H1 (cell line): ENCODE data around the gene GPC6. TPM values are rescaled to one million over a fixed set of nuclear protein-coding genes. Genes with fewer than 3 reads are reported as not detected.

Experiments used
- CTCF ChIA-PET: fragments of 300-600 bp; sonication (Branson Sonifier 250); formaldehyde crosslinking; loops from one replicate; lab custom pipeline; 2021; ENCODE audit not compliant: partially characterized antibody; lab: Charles Lee
- POLR2A ChIA-PET: fragments of 300-600 bp; sonication (Branson Sonifier 250); formaldehyde crosslinking; loops from one replicate; lab custom pipeline; 2021; ENCODE audit warnings: inconsistent platforms; ENCODE audit not compliant: partially characterized antibody; lab: Charles Lee
- DNase-seq, 2 experiments: peaks; one replicate each; pipeline versions ENCODE4 v3.0.0 to v3.0.0-alpha.2; 2010 to 2022; ENCODE audit warnings: low spot score in 2 of 2, low read depth in 1 of 2, mixed read lengths in 1 of 2
- FAIRE-seq: peaks from 2 replicates; lab custom pipeline; 2011; peaks lifted over from hg19 to GRCh38; lab: Jason Lieb, UNC
- H2AFZ ChIP-seq: 2 replicates; pipeline ENCODE4 v1.8.1; 2012; ENCODE audit warnings: low read length, inconsistent platforms
- H2AK5ac ChIP-seq: 2 replicates; pipeline ENCODE4 v1.6.1; 2013; ENCODE audit warnings: low read depth, low read length
- H2BK120ac ChIP-seq: replicated peaks from 2 replicates; pipeline ENCODE3; 2013; ENCODE audit warnings: low read depth, low read length, inconsistent platforms
- H2BK12ac ChIP-seq: 2 replicates; pipeline ENCODE4 v1.6.1; 2013; ENCODE audit warnings: low read depth, low read length
- H2BK15ac ChIP-seq: 2 replicates; pipeline ENCODE4 v1.6.1; 2013; ENCODE audit warnings: low read length
- H2BK20ac ChIP-seq: 2 replicates; pipeline ENCODE4 v1.6.1; 2013; ENCODE audit warnings: low read length
- H2BK5ac ChIP-seq: 2 replicates; pipeline ENCODE4 v1.6.1; 2013; ENCODE audit warnings: low read depth, low read length
- H3K14ac ChIP-seq: 2 replicates; pipeline ENCODE4 v1.6.1; 2013; ENCODE audit warnings: inconsistent platforms; ENCODE audit not compliant: insufficient read length
- H3K18ac ChIP-seq: 2 replicates; pipeline ENCODE4 v1.6.1; 2013; ENCODE audit warnings: low read length; ENCODE audit errors: extremely low read depth
- H3K23ac ChIP-seq: 2 replicates; pipeline ENCODE4 v1.6.1; 2013; ENCODE audit warnings: inconsistent platforms; ENCODE audit not compliant: insufficient read length
- H3K23me2 ChIP-seq: 2 replicates; pipeline ENCODE4 v1.6.1; 2013; ENCODE audit warnings: low read depth, low read length
- H3K27ac ChIP-seq: 2 replicates; pipeline ENCODE4 v1.6.1; 2011; ENCODE audit warnings: low read depth, low read length, inconsistent platforms
- H3K27me3 ChIP-seq, 4 experiments: replicated peaks in 1 of 4; 1 replicate in 1 of 4; 2 replicates in 3 of 4; pipeline versions ENCODE4 v1.6.1 to v1.8.1; 2011 to 2013; ENCODE audit warnings: low read length in 3 of 4, mild to moderate bottlenecking in 3 of 4, inconsistent platforms in 2 of 4, mixed read lengths in 2 of 4, moderate library complexity in 1 of 4; ENCODE audit not compliant: control insufficient read depth in 3 of 4, insufficient read depth in 3 of 4; ENCODE audit errors: extremely low read depth in 1 of 4
- H3K36me3 ChIP-seq, 4 experiments: 2 replicates each; pipeline versions ENCODE4 v1.6.1 to v1.8.1; 2011 to 2013; ENCODE audit warnings: mild to moderate bottlenecking in 4 of 4, low read length in 3 of 4, moderate library complexity in 2 of 4, control low read depth in 1 of 4, inconsistent platforms in 1 of 4; ENCODE audit not compliant: insufficient read depth in 4 of 4, control insufficient read depth in 2 of 4
- H3K4ac ChIP-seq: replicated peaks from 2 replicates; pipeline ENCODE3; 2013; ENCODE audit warnings: low read length, low read depth, mixed read lengths, inconsistent platforms; ENCODE audit not compliant: insufficient read length
- H3K4me1 ChIP-seq, 4 experiments: replicated peaks in 1 of 4; 1 replicate in 1 of 4; 2 replicates in 3 of 4; pipeline versions ENCODE4 v1.6.1 to v1.8.1; 2011 to 2013; ENCODE audit warnings: low read length in 3 of 4, inconsistent platforms in 2 of 4, mixed read lengths in 1 of 4; ENCODE audit not compliant: insufficient read depth in 4 of 4, control insufficient read depth in 3 of 4
- H3K4me2 ChIP-seq, 2 experiments: 2 replicates each; pipeline versions ENCODE4 v1.6.1 to v1.8.1; 2011 to 2013; ENCODE audit warnings: low read depth in 2 of 2, low read length in 2 of 2, control low read depth in 1 of 2, inconsistent platforms in 1 of 2, mild to moderate bottlenecking in 1 of 2; ENCODE audit not compliant: insufficient read depth in 1 of 2
- H3K4me3 ChIP-seq, 4 experiments: fragments of 200-600, 300-600 bp in 1 of 4; sonication (generic), shearing (Covaris generic), sonication (Bioruptor Twin) in 1 of 4; 2 replicates each; pipeline versions ENCODE4 v1.5.1 to v1.8.1; 2011 to 2016; ENCODE audit warnings: low read length in 4 of 4, low read depth in 3 of 4, control low read depth in 2 of 4, inconsistent platforms in 2 of 4, mild to moderate bottlenecking in 2 of 4, mixed read lengths in 1 of 4, moderate library complexity in 1 of 4; ENCODE audit not compliant: insufficient read depth in 2 of 4; ENCODE audit errors: extremely low read depth in 1 of 4
- H3K56ac ChIP-seq: replicated peaks from 2 replicates; pipeline ENCODE3; 2013; ENCODE audit warnings: low read depth, mild to moderate bottlenecking, mixed read lengths, low read length, inconsistent platforms; ENCODE audit not compliant: insufficient read length
- H3K79me1 ChIP-seq: 2 replicates; pipeline ENCODE4 v1.6.1; 2013; ENCODE audit warnings: low read depth, low read length, control low read depth
- H3K79me2 ChIP-seq, 2 experiments: 2 replicates each; pipeline versions ENCODE4 v1.6.1 to v1.8.1; 2012 to 2013; ENCODE audit warnings: low read length in 2 of 2, mild to moderate bottlenecking in 2 of 2, inconsistent platforms in 1 of 2; ENCODE audit not compliant: insufficient read depth in 2 of 2, control insufficient read depth in 1 of 2
- H3K9ac ChIP-seq, 4 experiments: replicated peaks in 1 of 4; 1 replicate in 1 of 4; 2 replicates in 3 of 4; pipeline versions ENCODE4 v1.6.1 to v1.8.1; 2011 to 2013; ENCODE audit warnings: low read depth in 3 of 4, low read length in 3 of 4, control low read depth in 2 of 4, mild to moderate bottlenecking in 2 of 4, moderate library complexity in 2 of 4, inconsistent platforms in 1 of 4; ENCODE audit errors: extremely low read depth in 1 of 4
- H3K9me3 ChIP-seq, 2 experiments: 2 replicates each; pipeline versions ENCODE4 v1.6.1 to v1.8.1; 2012 to 2013; ENCODE audit warnings: mild to moderate bottlenecking in 2 of 2, moderate library complexity in 2 of 2, control low read depth in 1 of 2, inconsistent platforms in 1 of 2, low read depth in 1 of 2, low read length in 1 of 2, mixed read lengths in 1 of 2; ENCODE audit not compliant: insufficient read depth in 2 of 2
- H4K20me1 ChIP-seq, 2 experiments: replicated peaks in 1 of 2; 2 replicates each; pipeline versions ENCODE3 to v1.8.1; 2011 to 2013; ENCODE audit warnings: inconsistent platforms in 2 of 2, low read length in 2 of 2, mild to moderate bottlenecking in 1 of 2; ENCODE audit not compliant: insufficient read depth in 2 of 2, control insufficient read depth in 1 of 2
- H4K5ac ChIP-seq: 2 replicates; pipeline ENCODE4 v1.6.1; 2013; ENCODE audit warnings: low read length, low read depth, mixed read lengths, inconsistent platforms; ENCODE audit not compliant: insufficient read length
- H4K8ac ChIP-seq: 2 replicates; pipeline ENCODE4 v1.8.0; 2013; ENCODE audit warnings: mild to moderate bottlenecking, moderate library complexity, low read length, inconsistent platforms; ENCODE audit not compliant: insufficient read depth; ENCODE audit errors: extremely low read depth
- H4K91ac ChIP-seq: replicated peaks from 2 replicates; pipeline ENCODE3; 2013; ENCODE audit warnings: low read length, mixed read lengths, inconsistent platforms; ENCODE audit not compliant: insufficient read length
- ATF3 ChIP-seq: IDR thresholded peaks from 2 replicates; pipeline ENCODE4 v1.6.1; 2011; ENCODE audit warnings: low read depth, mild to moderate bottlenecking, low read length; ENCODE audit not compliant: insufficient read depth
- BACH1 ChIP-seq: IDR thresholded peaks from 2 replicates; pipeline ENCODE4 v1.6.1; 2012; ENCODE audit warnings: low read length, improper control_type of control experiment
- CEBPB ChIP-seq: IDR thresholded peaks from 2 replicates; pipeline ENCODE4 v1.6.1; 2012; ENCODE audit warnings: low read depth, low read length
- EZH2 ChIP-seq: fragments of 200-600 bp; sonication (generic); IDR thresholded peaks from 2 replicates; pipeline ENCODE4 v1.7.1; 2012; ENCODE audit warnings: low read depth, mild to moderate bottlenecking, moderate library complexity, low read length, inconsistent platforms; ENCODE audit not compliant: severe bottlenecking
- FOSL1 ChIP-seq: IDR thresholded peaks from 2 replicates; pipeline ENCODE4 v1.6.1; 2011; ENCODE audit warnings: mild to moderate bottlenecking, low read depth, low read length, moderate library complexity; ENCODE audit not compliant: insufficient read depth
- RNF2 ChIP-seq: fragments of 200-900, 300-1000 bp; sonication (generic); IDR thresholded peaks from 2 replicates; pipeline ENCODE4 v1.7.1; 2016; ENCODE audit warnings: borderline replicate concordance, low read depth, mild to moderate bottlenecking, antibody characterized with exemption, low read length; ENCODE audit not compliant: poor library complexity, severe bottlenecking; ENCODE audit errors: missing control alignments
- SUZ12 ChIP-seq: fragments of 200-600 bp; sonication (generic); IDR thresholded peaks from 2 replicates; pipeline ENCODE4 v1.6.1; 2012; ENCODE audit warnings: mild to moderate bottlenecking, inconsistent platforms, low read length, moderate library complexity, mixed read lengths
- TEAD4 ChIP-seq: IDR thresholded peaks from 2 replicates; pipeline ENCODE4 v1.6.1; 2012; ENCODE audit warnings: low read depth, low read length, inconsistent platforms, mixed read lengths
- WGBS, 2 experiments: shearing (Covaris generic) in 1 of 2; methylation state at CpG; one replicate each; pipeline versions ENCODE4 v1.1.6 to v1.1.7; 2013 to 2015; ENCODE audit warnings: low lambda C conversion rate in 2 of 2, mixed read lengths in 2 of 2, inconsistent platforms in 1 of 2, low coverage in 1 of 2, missing lambda C conversion rate in 1 of 2; ENCODE audit not compliant: insufficient replicate concordance in 2 of 2, insufficient coverage in 1 of 2, insufficient read length in 1 of 2; ENCODE audit errors: extremely low coverage in 1 of 2, missing lambda C conversion rate in 1 of 2; 5-methylcytosine and 5-hydroxymethylcytosine counted together
- polyA plus RNA-seq, 7 experiments: library from polyadenylated mRNA; depleted of rRNA in 3 of 7; stranded (reverse) in 5 of 7; unstranded in 2 of 7; fragments of >200 nt in 5 of 7; fragments of 200-250 nt in 2 of 7; gene quantifications; 1 replicate in 5 of 7; 2 replicates in 1 of 7; 4 replicates in 1 of 7; pipeline versions ENCODE4 v1.2.1 to v1.2.3, GENCODE V29; 2011 to 2013; ENCODE audit warnings: missing spikeins in 2 of 7, mixed read lengths in 2 of 7
- total RNA-seq: library from RNA; stranded (reverse); fragmentation: NEBNext Ultra II Directional; extraction: Animal tissue kit (Norgen Biotek cat#: 25700); gene quantifications from 2 replicates; pipeline ENCODE4 v1.2.1, GENCODE V29; 2021

The GPC6 gene
- total and polyA plus RNA-seq, 2 of the 8 experiments (the other 6 are each of a cell fraction or from before 2014, with no cell fraction given), result 5.4 to 12.0 TPM

- H2BK15ac ChIP-seq, result no peak overlapping the region
- ChIA-PET POLR2A (no interaction called here), CTCF (no interaction called here)
- no peak overlapping the region for H3K4me3 ChIP-seq
- H3K4me1 ChIP-seq, result no peaks in the 10 kb centered on the region
- 92% methylated on average over 6 of the region's 6 CpGs; no CpG with 5 or more reads in 1 of the 2 experiments for WGBS, 2 experiments
- no peak overlapping the region for H3K56ac ChIP-seq
- no peaks in the 10 kb centered on the region for H3K27me3 ChIP-seq
- H3K9ac ChIP-seq, result no peak overlapping the region
- no peaks in the 10 kb centered on the region for H4K20me1 ChIP-seq
- no peaks in the 10 kb centered on the region for H3K23me2 ChIP-seq
- no peak overlapping the region for H2BK12ac ChIP-seq
- no peak overlapping the region for H4K8ac ChIP-seq
- no peak overlapping the region for H4K91ac ChIP-seq
- H3K9me3 ChIP-seq, result peaks cover 0 to 8% of the 10 kb centered on the region in 2 experiments; a peak in 2 of 4 replicates
- no peak overlapping the region for H2BK20ac ChIP-seq
- H3K36me3 ChIP-seq, result no peaks in the 10 kb centered on the region
- H2AFZ ChIP-seq, result no peak overlapping the region
- H2BK120ac ChIP-seq, result no peak overlapping the region
- H3K27ac ChIP-seq, result no peak overlapping the region
- DNase-seq (no peak), FAIRE-seq (no peak)
- no peaks in the 10 kb centered on the region for H3K79me1 ChIP-seq
- no peak overlapping the region for H3K4ac ChIP-seq
- H3K14ac ChIP-seq, result no peak overlapping the region
- no peak overlapping the region for H3K18ac ChIP-seq
- no peak overlapping the region for H2BK5ac ChIP-seq
- no peak overlapping the region for H3K23ac ChIP-seq
- H3K4me2 ChIP-seq, result no peak overlapping the region
- H4K5ac ChIP-seq, result no peak overlapping the region
- H3K79me2 ChIP-seq, result no peaks in the 10 kb centered on the region
- no peak overlapping the region for H2AK5ac ChIP-seq
- TF ChIP-seq FOSL1, result no peak
- no peak for TF ChIP-seq CEBPB
- TF ChIP-seq RNF2, result no peak
- TF ChIP-seq TEAD4, result no peak
- TF ChIP-seq EZH2, result no peak
- no peak for TF ChIP-seq ATF3
- no peak for TF ChIP-seq BACH1
- no peak for TF ChIP-seq SUZ12
These were observed 536.3 kb downstream of the GPC6 start for GRCh38 chr13:93762708-93763426.
